HepG2 (cell line): ENCODE measurements around the gene TMOD3. TPM values are rescaled to one million over a fixed set of nuclear protein-coding genes. Genes with fewer than 3 reads are reported as not detected.
A peak's percentile ranks its signal among the peaks of the same experiment; 100 is the strongest.

Source experiments
- BHLHE40 ChIP-seq: IDR thresholded peaks from 2 replicates; pipeline ENCODE4 v1.6.1; 2011; ENCODE audit warnings: low read length, improper control_type of control experiment
- DZIP1 ChIP-seq: sonication (generic); formaldehyde crosslinking; IDR thresholded peaks from 2 replicates; pipeline ENCODE4 v1.5.0; 2020; ENCODE audit warnings: mild to moderate bottlenecking, missing genetic modification reagents
- FOXO4 ChIP-seq: sonication (generic); formaldehyde crosslinking; conservative IDR thresholded peaks from 2 replicates; pipeline ENCODE4 v1.8.1; 2023; ENCODE audit warnings: missing genetic modification reagents
- HNF4G ChIP-seq, 2 experiments: sonication (generic) in 1 of 2; formaldehyde crosslinking in 1 of 2; IDR thresholded peaks; 2 replicates each; pipeline versions ENCODE4 v1.4.0 to v1.6.1; 2011 to 2020; ENCODE audit warnings: borderline replicate concordance in 2 of 2, low read depth in 2 of 2, mild to moderate bottlenecking in 2 of 2, low read length in 1 of 2, missing genetic modification reagents in 1 of 2, moderate library complexity in 1 of 2
- IKZF4 ChIP-seq: sonication (generic); formaldehyde crosslinking; IDR thresholded peaks from 2 replicates; pipeline ENCODE4 v1.5.1; 2020; ENCODE audit warnings: borderline replicate concordance, mild to moderate bottlenecking, low read depth, missing genetic modification reagents; ENCODE audit errors: not compliant biosample characterization
- IRX3 ChIP-seq: sonication (generic); formaldehyde crosslinking; IDR thresholded peaks from 2 replicates; pipeline ENCODE4 v1.8.1; 2023; ENCODE audit warnings: mild to moderate bottlenecking, low read depth, missing genetic modification reagents, borderline replicate concordance
- KMT2B ChIP-seq: IDR thresholded peaks from 2 replicates; pipeline ENCODE4 v1.6.1; 2016; ENCODE audit warnings: missing genetic modification reagents, missing compliant biosample characterization
- MLX ChIP-seq: IDR thresholded peaks from 2 replicates; pipeline ENCODE4 v1.6.1; 2016
- NFKB2 ChIP-seq: sonication (generic); formaldehyde crosslinking; IDR thresholded peaks from 2 replicates; pipeline ENCODE4 v1.4.0; 2020; ENCODE audit warnings: missing genetic modification reagents, borderline replicate concordance
- REL ChIP-seq: sonication (generic); formaldehyde crosslinking; conservative IDR thresholded peaks from 2 replicates; pipeline ENCODE4 v1.8.0; 2022; ENCODE audit warnings: mild to moderate bottlenecking, missing genetic modification reagents, moderate library complexity
- SKIL ChIP-seq: sonication (generic); formaldehyde crosslinking; IDR thresholded peaks from 2 replicates; pipeline ENCODE4 v1.8.0; 2022; ENCODE audit warnings: missing genetic modification reagents, mild to moderate bottlenecking, moderate library complexity, borderline replicate concordance
- SMAD1 ChIP-seq: sonication (generic); formaldehyde crosslinking; IDR thresholded peaks from 2 replicates; pipeline ENCODE4 v1.4.0; 2020; ENCODE audit warnings: missing genetic modification reagents, low read depth, mild to moderate bottlenecking, borderline replicate concordance
- TBX3 ChIP-seq: fragments of 450-650 bp; IDR thresholded peaks from 2 replicates; pipeline ENCODE4 v1.6.1; 2017; ENCODE audit warnings: antibody characterized with exemption, mild to moderate bottlenecking, inconsistent platforms, borderline replicate concordance
- ZKSCAN8 ChIP-seq: IDR thresholded peaks from 2 replicates; pipeline ENCODE4 v1.6.1; 2016; ENCODE audit warnings: borderline replicate concordance, missing genetic modification reagents, missing compliant biosample characterization
- ZNF331 ChIP-seq: sonication (generic); formaldehyde crosslinking; IDR thresholded peaks from 2 replicates; pipeline ENCODE4 v1.4.0; 2020; ENCODE audit warnings: missing genetic modification reagents
- ZNF691 ChIP-seq: sonication (generic); formaldehyde crosslinking; IDR thresholded peaks from 2 replicates; pipeline ENCODE4 v1.4.0; 2020; ENCODE audit warnings: missing genetic modification reagents, low read depth, mild to moderate bottlenecking, borderline replicate concordance
- ZNF737 ChIP-seq: sonication (generic); formaldehyde crosslinking; IDR thresholded peaks from 2 replicates; pipeline ENCODE4 v1.5.0; 2020; ENCODE audit warnings: missing genetic modification reagents, mild to moderate bottlenecking, borderline replicate concordance
- polyA plus RNA-seq, 8 experiments: library from polyadenylated mRNA; depleted of rRNA in 3 of 8; stranded (reverse) in 7 of 8; unstranded in 1 of 8; fragments of >200 nt; fragmentation: Illumina TruSeq in 4 of 8; extraction: Trizol in 4 of 8; gene quantifications; 2 replicates each; pipeline versions ENCODE4 v1.2.1 to v1.2.3, GENCODE V29; 2011 to 2016; ENCODE audit warnings: low read depth in 4 of 8, missing spikeins in 1 of 8, mixed read lengths in 1 of 8; ENCODE audit not compliant: insufficient read depth in 1 of 8
- total RNA-seq, 5 experiments: library from RNA; depleted of rRNA; stranded (reverse); fragments of >200 nt; fragmentation: Illumina TruSeq; extraction: Trizol; gene quantifications; 2 replicates each; pipeline ENCODE4 v1.2.3, GENCODE V29; 2016; ENCODE audit warnings: low read depth in 1 of 5

The TMOD3 gene
- total and polyA plus RNA-seq, 2 of the 13 experiments (the other 11 are each of a cell fraction or from before 2014, with no cell fraction given): 5.1 to 23.2 TPM

- TF ChIP-seq SKIL (CRISPR knock-in tag): no peak
- no peak for TF ChIP-seq TBX3
- peak; percentile 76; the same call in 1 of the 2 replicates for TF ChIP-seq ZNF331 (CRISPR knock-in tag)
- TF ChIP-seq HNF4G (IDR thresholded peaks at IDR 0.05; ENCODE audit: borderline replicate concordance, low read depth, low read length): peak; percentile 23; the same call in 1 of the 2 replicates
- no peak; the same call in 1 of the 2 replicates for TF ChIP-seq HNF4G (CRISPR knock-in tag; IDR thresholded peaks at IDR 0.05; ENCODE audit: borderline replicate concordance, low read depth)
- no peak for TF ChIP-seq ZNF691 (CRISPR knock-in tag)
- no peak for TF ChIP-seq NFKB2 (CRISPR knock-in tag)
- TF ChIP-seq SMAD1: no peak
- TF ChIP-seq IRX3 (CRISPR knock-in tag): no peak
- TF ChIP-seq FOXO4 (CRISPR knock-in tag): no peak
- TF ChIP-seq KMT2B (CRISPR knock-in tag): no peak
- TF ChIP-seq ZKSCAN8: no peak
- TF ChIP-seq BHLHE40: no peak
- no peak for TF ChIP-seq IKZF4 (CRISPR knock-in tag)
- no peak for TF ChIP-seq REL
- no peak for TF ChIP-seq DZIP1
- TF ChIP-seq ZNF737 (CRISPR knock-in tag): no peak
- TF ChIP-seq MLX (CRISPR knock-in tag): no peak
These were observed 77.8 kb downstream of the TMOD3 start (continued) for GRCh38 chr15:51907136-51907862.
